PC-9 (cell line): ENCODE measurements around the gene CNTNAP5.

ENCODE experiments used
- EZH2 ChIP-seq: fragments of 200-600 bp; sonication (generic); IDR thresholded peaks from 2 replicates; pipeline ENCODE4 v1.8.0; 2017; ENCODE audit warnings: antibody characterized with exemption, low read depth
- TF ChIP-seq, protein P1 (sequence below): fragments of 200-600 bp; sonication (generic); conservative IDR thresholded peaks from 2 replicates; pipeline ENCODE4 v1.6.1; 2017; ENCODE audit warnings: mixed run types, antibody characterized with exemption, mild to moderate bottlenecking, moderate library complexity

- TF ChIP-seq, protein P1, sequence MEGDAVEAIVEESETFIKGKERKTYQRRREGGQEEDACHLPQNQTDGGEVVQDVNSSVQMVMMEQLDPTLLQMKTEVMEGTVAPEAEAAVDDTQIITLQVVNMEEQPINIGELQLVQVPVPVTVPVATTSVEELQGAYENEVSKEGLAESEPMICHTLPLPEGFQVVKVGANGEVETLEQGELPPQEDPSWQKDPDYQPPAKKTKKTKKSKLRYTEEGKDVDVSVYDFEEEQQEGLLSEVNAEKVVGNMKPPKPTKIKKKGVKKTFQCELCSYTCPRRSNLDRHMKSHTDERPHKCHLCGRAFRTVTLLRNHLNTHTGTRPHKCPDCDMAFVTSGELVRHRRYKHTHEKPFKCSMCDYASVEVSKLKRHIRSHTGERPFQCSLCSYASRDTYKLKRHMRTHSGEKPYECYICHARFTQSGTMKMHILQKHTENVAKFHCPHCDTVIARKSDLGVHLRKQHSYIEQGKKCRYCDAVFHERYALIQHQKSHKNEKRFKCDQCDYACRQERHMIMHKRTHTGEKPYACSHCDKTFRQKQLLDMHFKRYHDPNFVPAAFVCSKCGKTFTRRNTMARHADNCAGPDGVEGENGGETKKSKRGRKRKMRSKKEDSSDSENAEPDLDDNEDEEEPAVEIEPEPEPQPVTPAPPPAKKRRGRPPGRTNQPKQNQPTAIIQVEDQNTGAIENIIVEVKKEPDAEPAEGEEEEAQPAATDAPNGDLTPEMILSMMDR: no peak
- TF ChIP-seq EZH2: no peak
These were observed 499.2 kb downstream of the CNTNAP5 start for GRCh38 chr2:124524155-124524915.
